ENCODE data around the gene SLC4A3.
A peak's percentile ranks its signal among the peaks of the same experiment; 100 is the strongest.

GRCh38 chr2:219687882-219688559 is 60.6 kb downstream of the SLC4A3 start:
- TF ChIP-seq ATF2 (CRISPR knock-in tag; IDR thresholded peaks at IDR 0.05), result no peak
- peak; percentile 75 for TF ChIP-seq CHD2 (IDR thresholded peaks at IDR 0.05; ENCODE audit: low read depth, low read length)
- TF ChIP-seq ZSCAN5A (CRISPR knock-in tag; IDR thresholded peaks at IDR 0.05; ENCODE audit: borderline replicate concordance), result no peak
